NCI-H524 (cell line): Measurements from ENCODE around the gene IGFALS.

Source experiments
- DNase-seq, 2 experiments: peaks; one replicate each; lab custom pipeline; 2025; lab: John Stamatoyannopoulos, UW

The IGFALS gene

GRCh38 chr16:1743376-1744337 lies 49.8 kb downstream of the IGFALS start:
- DNase-seq, result no peak

DNA sequence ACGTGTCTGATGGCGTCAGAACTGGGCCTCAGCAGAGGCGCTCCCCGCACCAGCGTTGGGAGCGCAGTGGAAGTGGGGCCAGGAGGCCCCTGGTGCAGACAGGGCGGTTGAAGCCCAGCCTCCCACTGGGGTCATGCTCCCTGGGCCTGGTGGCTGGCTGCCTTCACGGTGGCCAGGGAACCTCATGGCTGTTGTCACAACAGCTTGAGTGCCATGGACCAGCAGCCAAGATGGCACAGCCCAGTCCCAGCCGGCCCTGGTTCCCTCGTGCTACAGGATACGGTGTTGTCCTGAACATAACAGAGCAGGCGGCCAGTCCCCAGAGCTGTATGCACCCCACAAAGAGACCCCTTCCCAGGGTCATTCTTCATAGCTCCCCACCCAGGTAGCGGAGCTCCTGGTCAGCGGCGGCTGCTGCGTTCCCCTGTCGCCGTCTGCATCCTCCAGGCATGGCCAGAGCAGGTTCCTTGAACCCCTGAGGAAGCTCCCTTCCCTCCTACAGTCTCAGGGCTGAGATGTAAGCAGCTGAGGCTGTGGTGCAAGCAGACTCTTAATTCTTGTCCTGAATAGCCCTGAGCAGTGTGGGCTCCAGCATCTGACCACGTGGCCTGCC lies 51.8 kb downstream of the IGFALS start:
- no peak for DNase-seq

GRCh38 chr16:1740781-1741490 lies 52.6 kb downstream of the IGFALS start:
- no peak for DNase-seq
